Astrocyte of the hippocampus (primary cell): ENCODE results near the gene SLC7A8.

Experiments used
- DNase-seq: peaks from one replicate; pipeline ENCODE4 v3.0.0; 2011; ENCODE audit warnings: low read depth, low spot score

Gene SLC7A8

GRCh38 chr14:23130871-23131270 lies 52.6 kb downstream of the SLC7A8 start:
- no peak for DNase-seq

- no peak for DNase-seq
These were observed 53.6 kb downstream of the SLC7A8 start for GRCh38 chr14:23129759-23130316.

- DNase-seq, result no peak
These were observed 54.3 kb downstream of the SLC7A8 start for GRCh38 chr14:23128969-23129758.

GRCh38 chr14:23127861-23128260 lies 55.6 kb downstream of the SLC7A8 start:
- DNase-seq, result no peak

GRCh38 chr14:23126548-23127278 lies 56.7 kb downstream of the SLC7A8 start:
- DNase-seq, result no peak

GRCh38 chr14:23125933-23126524 lies 57.4 kb downstream of the SLC7A8 start:
- DNase-seq, result no peak

GRCh38 chr14:23125011-23125410 lies 58.4 kb downstream of the SLC7A8 start:
- no peak for DNase-seq

- DNase-seq, result no peak
These were observed 59.0 kb downstream of the SLC7A8 start for GRCh38 chr14:23124337-23124954.

GRCh38 chr14:23123419-23123818 lies 60.0 kb downstream of the SLC7A8 start:
- no peak for DNase-seq

- no peak for DNase-seq
These were observed 61.4 kb downstream of the SLC7A8 start for GRCh38 chr14:23122086-23122485.

- DNase-seq, result peak; percentile 78
These were observed 62.1 kb downstream of the SLC7A8 start for GRCh38 chr14:23121361-23121771.

- DNase-seq, result peak; percentile 94
These were observed 62.8 kb downstream of the SLC7A8 start for GRCh38 chr14:23120541-23121251.

- no peak for DNase-seq
These were observed 63.8 kb downstream of the SLC7A8 start for GRCh38 chr14:23119363-23120327.

GRCh38 chr14:23118506-23119362 lies 64.7 kb downstream of the SLC7A8 start, which contains the start of gene CEBPE:
Gene CEBPE (minus strand): TSS chr14:23119255. CDS start chr14:23119091, 164 bp downstream.
- no peak for DNase-seq

- DNase-seq, result no peak
These were observed 66.0 kb downstream of the SLC7A8 start for GRCh38 chr14:23117371-23118020.

GRCh38 chr14:23115918-23116317 lies 67.5 kb downstream of the SLC7A8 start:
- no peak for DNase-seq

GRCh38 chr14:23115039-23115731 lies 68.3 kb downstream of the SLC7A8 start:
- peak; percentile 91 for DNase-seq

GRCh38 chr14:23114669-23115038 lies 68.8 kb downstream of the SLC7A8 start:
- DNase-seq, result no peak
